HepG2 (cell line): ENCODE results near the gene GDPD5. TPM values are rescaled to one million over a fixed set of nuclear protein-coding genes. Genes with fewer than 3 reads are reported as not detected.

Experiments
- ATF7 ChIP-seq, 2 experiments: fragments of 450-650 bp in 1 of 2; sonication (generic) in 1 of 2; formaldehyde crosslinking in 1 of 2; IDR thresholded peaks; 2 replicates each; pipeline versions ENCODE4 v1.4.0 to v1.6.1; 2016 to 2020; ENCODE audit warnings: antibody characterized with exemption in 1 of 2, mild to moderate bottlenecking in 1 of 2, missing genetic modification reagents in 1 of 2
- BHLHE40 ChIP-seq: IDR thresholded peaks from 2 replicates; pipeline ENCODE4 v1.6.1; 2011; ENCODE audit warnings: low read length, improper control_type of control experiment
- FLYWCH1 ChIP-seq: sonication (generic); formaldehyde crosslinking; IDR thresholded peaks from 2 replicates; pipeline ENCODE4 v1.8.1; 2023; ENCODE audit warnings: mild to moderate bottlenecking, missing genetic modification reagents
- NPAS2 ChIP-seq: sonication (generic); formaldehyde crosslinking; IDR thresholded peaks from 2 replicates; pipeline ENCODE4 v1.8.0; 2022; ENCODE audit warnings: mild to moderate bottlenecking, missing genetic modification reagents, borderline replicate concordance
- PBX2 ChIP-seq: IDR thresholded peaks from 2 replicates; pipeline ENCODE4 v1.6.1; 2016; ENCODE audit warnings: control low read depth
- RFXANK ChIP-seq: IDR thresholded peaks from 2 replicates; pipeline ENCODE4 v1.6.1; 2016
- TARDBP ChIP-seq: sonication (generic); formaldehyde crosslinking; IDR thresholded peaks from 2 replicates; pipeline ENCODE4 v1.8.0; 2022; ENCODE audit warnings: mild to moderate bottlenecking, missing genetic modification reagents
- TCF12 ChIP-seq, 2 experiments: fragments of 450-650 bp in 1 of 2; sonication (generic) in 1 of 2; formaldehyde crosslinking in 1 of 2; IDR thresholded peaks; 2 replicates each; pipeline versions ENCODE4 v1.6.1 to v1.8.0; 2017 to 2022; ENCODE audit warnings: antibody characterized with exemption in 1 of 2, mild to moderate bottlenecking in 1 of 2, missing genetic modification reagents in 1 of 2, moderate library complexity in 1 of 2
- ZNF615 ChIP-seq: sonication (generic); formaldehyde crosslinking; IDR thresholded peaks from 2 replicates; pipeline ENCODE4 v1.5.0; 2020; ENCODE audit warnings: mild to moderate bottlenecking, missing genetic modification reagents, borderline replicate concordance
- ZNF83 ChIP-seq: sonication (generic); formaldehyde crosslinking; IDR thresholded peaks from 2 replicates; pipeline ENCODE4 v1.4.0; 2020; ENCODE audit warnings: missing genetic modification reagents, mild to moderate bottlenecking, borderline replicate concordance
- polyA plus RNA-seq, 8 experiments: library from polyadenylated mRNA; depleted of rRNA in 3 of 8; stranded (reverse) in 7 of 8; unstranded in 1 of 8; fragments of >200 nt; fragmentation: Illumina TruSeq in 4 of 8; extraction: Trizol in 4 of 8; gene quantifications; 2 replicates each; pipeline versions ENCODE4 v1.2.1 to v1.2.3, GENCODE V29; 2011 to 2016; ENCODE audit warnings: low read depth in 4 of 8, missing spikeins in 1 of 8, mixed read lengths in 1 of 8; ENCODE audit not compliant: insufficient read depth in 1 of 8
- total RNA-seq, 5 experiments: library from RNA; depleted of rRNA; stranded (reverse); fragments of >200 nt; fragmentation: Illumina TruSeq; extraction: Trizol; gene quantifications; 2 replicates each; pipeline ENCODE4 v1.2.3, GENCODE V29; 2016; ENCODE audit warnings: low read depth in 1 of 5
- TF ChIP-seq, protein P1 (sequence below): sonication (generic); formaldehyde crosslinking; IDR thresholded peaks from 2 replicates; pipeline ENCODE4 v1.4.0; 2020; ENCODE audit warnings: missing genetic modification reagents, mild to moderate bottlenecking, borderline replicate concordance

GDPD5 gene
- total and polyA plus RNA-seq, 2 of the 13 experiments (the other 11 are each of a cell fraction or from before 2014, with no cell fraction given), result 55.0 to 67.5 TPM

DNA sequence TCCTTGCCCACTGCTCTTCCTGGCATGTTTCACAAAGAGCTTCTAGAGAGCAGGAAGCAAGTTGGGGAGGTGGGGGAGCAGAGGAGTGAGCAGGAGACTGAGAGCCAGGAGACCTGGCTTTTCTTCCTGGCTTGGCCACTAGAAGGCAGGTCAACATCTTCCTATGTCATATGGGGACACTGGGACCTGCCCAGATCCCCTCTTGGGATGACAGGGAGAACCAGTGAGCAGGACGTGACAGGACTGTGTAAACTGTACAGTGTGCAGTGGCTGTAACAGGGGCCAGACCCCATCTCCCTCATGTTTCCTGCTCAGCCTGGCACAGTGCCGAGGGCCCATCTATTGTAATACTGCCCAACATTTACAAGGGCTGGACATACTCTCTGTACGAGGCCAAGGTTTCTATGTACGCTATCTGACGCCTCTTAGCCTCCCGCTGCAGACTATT, 29.4 kb downstream of the GDPD5 start (continued):
- TF ChIP-seq RFXANK (CRISPR knock-in tag) (no peak), ZNF615 (CRISPR knock-in tag) (no peak), ZNF83 (CRISPR knock-in tag) (no peak), TCF12 (IDR thresholded peaks at IDR 0.05) (no peak), TCF12 (CRISPR knock-in tag; IDR thresholded peaks at IDR 0.05) (no peak), TARDBP (no peak), ATF7 (IDR thresholded peaks at IDR 0.05) (no peak), ATF7 (CRISPR knock-in tag; IDR thresholded peaks at IDR 0.05) (no peak), FLYWCH1 (no peak), PBX2 (CRISPR knock-in tag) (no peak), NPAS2 (CRISPR knock-in tag) (no peak), BHLHE40 (no peak)
- TF ChIP-seq, protein P1, sequence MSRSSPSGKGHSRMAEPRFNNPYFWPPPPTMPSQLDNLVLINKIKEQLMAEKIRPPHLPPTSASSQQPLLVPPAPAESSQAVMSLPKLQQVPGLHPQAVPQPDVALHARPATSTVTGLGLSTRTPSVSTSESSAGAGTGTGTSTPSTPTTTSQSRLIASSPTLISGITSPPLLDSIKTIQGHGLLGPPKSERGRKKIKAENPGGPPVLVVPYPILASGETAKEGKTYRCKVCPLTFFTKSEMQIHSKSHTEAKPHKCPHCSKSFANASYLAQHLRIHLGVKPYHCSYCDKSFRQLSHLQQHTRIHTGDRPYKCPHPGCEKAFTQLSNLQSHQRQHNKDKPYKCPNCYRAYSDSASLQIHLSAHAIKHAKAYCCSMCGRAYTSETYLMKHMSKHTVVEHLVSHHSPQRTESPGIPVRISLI, result no peak
